Keratinocyte (primary cell): ENCODE data around the gene TPK1. TPM values are rescaled to one million over a fixed set of nuclear protein-coding genes. Genes with fewer than 3 reads are reported as not detected.

Experiments
- DNase-seq: peaks from one replicate; pipeline ENCODE4 v3.0.0-alpha.2; 2011; ENCODE audit warnings: low read depth, missing footprints, low spot score
- FAIRE-seq: peaks from 2 replicates; lab custom pipeline; 2011; peaks lifted over from hg19 to GRCh38; lab: Jason Lieb, UNC
- H2AFZ ChIP-seq: 2 replicates; pipeline ENCODE4 v1.6.0; 2012; ENCODE audit warnings: low read length, control low read depth, inconsistent platforms; ENCODE audit not compliant: control insufficient read depth
- H3K27ac ChIP-seq: 2 replicates; pipeline ENCODE4 v1.5.1; 2011; ENCODE audit warnings: low read length; ENCODE audit not compliant: control insufficient read depth, insufficient read depth
- H3K27me3 ChIP-seq: 3 replicates; pipeline ENCODE4 v1.6.0; 2011; ENCODE audit warnings: low read length; ENCODE audit not compliant: control insufficient read depth, insufficient read depth; ENCODE audit errors: extremely low read depth
- H3K36me3 ChIP-seq, 2 experiments: 2 replicates in 1 of 2; 3 replicates in 1 of 2; pipeline ENCODE4 v1.5.1; 2011; ENCODE audit warnings: low read length in 2 of 2, mild to moderate bottlenecking in 1 of 2; ENCODE audit not compliant: control insufficient read depth in 2 of 2, insufficient read depth in 2 of 2; ENCODE audit errors: extremely low read depth in 1 of 2
- H3K4me1 ChIP-seq: 3 replicates; pipeline ENCODE4 v1.5.1; 2011; ENCODE audit warnings: low read length; ENCODE audit not compliant: control insufficient read depth, insufficient read depth; ENCODE audit errors: extremely low read depth
- H3K4me2 ChIP-seq: 3 replicates; pipeline ENCODE4 v1.6.0; 2011; ENCODE audit warnings: low read depth, low read length; ENCODE audit not compliant: control insufficient read depth, insufficient read depth; ENCODE audit errors: extremely low read depth
- H3K4me3 ChIP-seq, 3 experiments: fragments of 200-600 bp in 1 of 3; sonication (generic) in 1 of 3; 2 replicates in 2 of 3; 3 replicates in 1 of 3; pipeline ENCODE4 v1.5.1; 2011 to 2016; ENCODE audit warnings: low read length in 3 of 3, mild to moderate bottlenecking in 3 of 3, control low read depth in 2 of 3, inconsistent platforms in 1 of 3, low read depth in 1 of 3, mixed read lengths in 1 of 3, mixed run types in 1 of 3, moderate library complexity in 1 of 3; ENCODE audit not compliant: control insufficient read depth in 2 of 3, insufficient read depth in 2 of 3; ENCODE audit errors: extremely low read depth in 1 of 3
- H3K79me2 ChIP-seq: 2 replicates; pipeline ENCODE4 v1.6.0; 2012; ENCODE audit warnings: low read length; ENCODE audit not compliant: control insufficient read depth, insufficient read depth
- H3K9ac ChIP-seq: 3 replicates; pipeline ENCODE4 v1.6.0; 2011; ENCODE audit warnings: low read length; ENCODE audit not compliant: control insufficient read depth, insufficient read depth; ENCODE audit errors: extremely low read depth
- H3K9me1 ChIP-seq: 3 replicates; pipeline ENCODE4 v1.6.0; 2011; ENCODE audit warnings: low read length; ENCODE audit not compliant: control insufficient read depth, insufficient read depth; ENCODE audit errors: extremely low read depth
- H3K9me3 ChIP-seq: 2 replicates; pipeline ENCODE4 v1.5.1; 2012; ENCODE audit warnings: low read depth, low read length; ENCODE audit not compliant: control insufficient read depth
- H4K20me1 ChIP-seq: 3 replicates; pipeline ENCODE4 v1.6.0; 2011; ENCODE audit warnings: low read length; ENCODE audit not compliant: control insufficient read depth, insufficient read depth; ENCODE audit errors: extremely low read depth
- EZH2 ChIP-seq: IDR thresholded peaks from one replicate; pipeline ENCODE4 v1.6.1; 2012; ENCODE audit warnings: inconsistent platforms, mild to moderate bottlenecking, low read length, moderate library complexity
- dilution Hi-C: fragments of 300-500 bp; cut with MboI; formaldehyde crosslinking; loops from one replicate; pipeline ENCODE4 v1.7.0; 2020; ENCODE audit warnings: low sequenced_read_pairs; ENCODE audit not compliant: extremely low pct_ligation_motif_present
- polyA plus RNA-seq, 5 experiments: library from polyadenylated mRNA; depleted of rRNA in 3 of 5; stranded (reverse) in 3 of 5; stranded (forward) in 1 of 5; unstranded in 1 of 5; fragments of >200 nt; gene quantifications; 1 replicate in 1 of 5; 2 replicates in 3 of 5; 3 replicates in 1 of 5; pipeline versions ENCODE4 v1.2.1 to v1.2.3, GENCODE V29; 2011 to 2012; ENCODE audit warnings: missing spikeins in 2 of 5, low read depth in 1 of 5, low replicate concordance in 1 of 5
- TF ChIP-seq, protein P1 (sequence below), 3 experiments: IDR thresholded peaks in 1 of 3; conservative IDR thresholded peaks in 1 of 3; optimal IDR thresholded peaks in 1 of 3; 2 replicates in 2 of 3; 3 replicates in 1 of 3; pipeline versions ENCODE3 to v1.5.1; 2011; ENCODE audit warnings: low read length in 3 of 3, mild to moderate bottlenecking in 3 of 3, moderate library complexity in 2 of 3, control low read depth in 1 of 3, inconsistent platforms in 1 of 3; ENCODE audit not compliant: insufficient read depth in 2 of 3; ENCODE audit errors: extremely low read depth in 1 of 3

Gene TPK1
- polyA plus RNA-seq, 1 donor (not counting 4 experiments of a cell fraction or from before 2014, with no cell fraction given), result 1.9 TPM

- Histone ChIP-seq H3K9ac (no peak overlapping the region), H3K9me3 (no peaks in the 10 kb centered on the region), H3K79me2 (no peaks in the 10 kb centered on the region), H4K20me1 (no peaks in the 10 kb centered on the region), H3K27ac (no peak overlapping the region), H2AFZ (no peak overlapping the region), H3K27me3 (no peaks in the 10 kb centered on the region), H3K4me3 (no peak overlapping the region), H3K4me1 (peaks cover 22% of the 10 kb centered on the region), H3K36me3 (no peaks in the 10 kb centered on the region), H3K4me2 (no peak overlapping the region), H3K9me1 (no peaks in the 10 kb centered on the region)
- DNase-seq (no peak), FAIRE-seq (no peak)
- TF ChIP-seq, protein P1, sequence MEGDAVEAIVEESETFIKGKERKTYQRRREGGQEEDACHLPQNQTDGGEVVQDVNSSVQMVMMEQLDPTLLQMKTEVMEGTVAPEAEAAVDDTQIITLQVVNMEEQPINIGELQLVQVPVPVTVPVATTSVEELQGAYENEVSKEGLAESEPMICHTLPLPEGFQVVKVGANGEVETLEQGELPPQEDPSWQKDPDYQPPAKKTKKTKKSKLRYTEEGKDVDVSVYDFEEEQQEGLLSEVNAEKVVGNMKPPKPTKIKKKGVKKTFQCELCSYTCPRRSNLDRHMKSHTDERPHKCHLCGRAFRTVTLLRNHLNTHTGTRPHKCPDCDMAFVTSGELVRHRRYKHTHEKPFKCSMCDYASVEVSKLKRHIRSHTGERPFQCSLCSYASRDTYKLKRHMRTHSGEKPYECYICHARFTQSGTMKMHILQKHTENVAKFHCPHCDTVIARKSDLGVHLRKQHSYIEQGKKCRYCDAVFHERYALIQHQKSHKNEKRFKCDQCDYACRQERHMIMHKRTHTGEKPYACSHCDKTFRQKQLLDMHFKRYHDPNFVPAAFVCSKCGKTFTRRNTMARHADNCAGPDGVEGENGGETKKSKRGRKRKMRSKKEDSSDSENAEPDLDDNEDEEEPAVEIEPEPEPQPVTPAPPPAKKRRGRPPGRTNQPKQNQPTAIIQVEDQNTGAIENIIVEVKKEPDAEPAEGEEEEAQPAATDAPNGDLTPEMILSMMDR (optimal IDR thresholded peaks at IDR 0.05 in 1 of 3, IDR thresholded peaks at IDR 0.05 in 1 of 3, conservative IDR thresholded peaks at IDR 0.05 in 1 of 3; ENCODE audit: extremely low read depth in 1 of 3, insufficient read depth in 2 of 3, low read length in 3 of 3), result no peak
- no peak for TF ChIP-seq EZH2
- dilution Hi-C loops, result no loop called here
These were observed 430.9 kb downstream of the TPK1 start for GRCh38 chr7:144404946-144405345.

- no peak within 1 kb of the TSS for H2AFZ ChIP-seq
- H4K20me1 ChIP-seq, result no peaks in the 10 kb centered on the region
These were observed 432.2 kb downstream of the TPK1 start, which contains the start of gene NOBOX for GRCh38 chr7:144403649-144404061. NOBOX (minus strand) TSS chr7:144403693.

More at GRCh38 chr7:144403649-144404061, 432.2 kb downstream of the TPK1 start, which contains the start of gene NOBOX:
- Histone ChIP-seq H3K9me1 (no peaks in the 10 kb centered on the region), H3K27me3 (no peaks in the 10 kb centered on the region), H3K9me3 (no peaks in the 10 kb centered on the region), H3K36me3 (no peaks in the 10 kb centered on the region), H3K4me2 (no peak within 1 kb of the TSS), H3K27ac (no peak within 1 kb of the TSS), H3K9ac (no peak within 1 kb of the TSS), H3K4me1 (peaks cover 20% of the 10 kb centered on the region), H3K4me3 (no peak within 1 kb of the TSS), H3K79me2 (no peaks in the 10 kb centered on the region)
- dilution Hi-C loops, result no loop called here
- FAIRE-seq (no peak), DNase-seq (no peak)
- TF ChIP-seq, protein P1 (optimal IDR thresholded peaks at IDR 0.05 in 1 of 3, IDR thresholded peaks at IDR 0.05 in 1 of 3, conservative IDR thresholded peaks at IDR 0.05 in 1 of 3; ENCODE audit: extremely low read depth in 1 of 3, insufficient read depth in 2 of 3, low read length in 3 of 3), result no peak
- TF ChIP-seq EZH2, result no peak
